HEK293T (cell line): ENCODE data around the gene JARID2.

ENCODE experiments used
- CTCF ChIA-PET: fragments of 350-600 bp; formaldehyde crosslinking; extraction: SDS; loops from one replicate; lab custom pipeline; 2021; ENCODE audit warnings: antibody characterized with exemption, inconsistent platforms; lab: Yijun Ruan, JAX
- POLR2A ChIA-PET: fragments of 350-600 bp; formaldehyde crosslinking; extraction: SDS; loops from one replicate; lab custom pipeline; 2020; ENCODE audit warnings: antibody characterized with exemption, inconsistent platforms; lab: Yijun Ruan, JAX
- DNase-seq: peaks from one replicate; pipeline ENCODE4 v3.0.0; 2012; ENCODE audit warnings: mixed read lengths; ENCODE audit errors: extremely low spot score
- ARNT ChIP-seq: fragments of 450-650 bp; IDR thresholded peaks from 2 replicates; pipeline ENCODE4 v1.6.1; 2017; ENCODE audit warnings: mild to moderate bottlenecking
- BHLHE40 ChIP-seq: fragments of 450-650 bp; IDR thresholded peaks from 2 replicates; pipeline ENCODE4 v1.6.1; 2016; ENCODE audit warnings: mild to moderate bottlenecking, moderate library complexity, borderline replicate concordance
- CTBP1 ChIP-seq: fragments of 450-650 bp; IDR thresholded peaks from 2 replicates; pipeline ENCODE4 v1.6.1; 2016; ENCODE audit warnings: borderline replicate concordance
- ELF4 ChIP-seq: fragments of 450-650 bp; IDR thresholded peaks from 2 replicates; pipeline ENCODE4 v1.6.1; 2017; ENCODE audit warnings: antibody characterized with exemption
- FOXA1 ChIP-seq: fragments of 450-650 bp; IDR thresholded peaks from 2 replicates; pipeline ENCODE4 v1.6.1; 2016; ENCODE audit warnings: mild to moderate bottlenecking
- FOXK2 ChIP-seq: fragments of 450-650 bp; IDR thresholded peaks from 2 replicates; pipeline ENCODE4 v1.6.1; 2016; ENCODE audit warnings: mild to moderate bottlenecking
- FOXM1 ChIP-seq: fragments of 450-650 bp; IDR thresholded peaks from 2 replicates; pipeline ENCODE4 v1.6.1; 2017; ENCODE audit warnings: mild to moderate bottlenecking, borderline replicate concordance
- HDGF ChIP-seq: fragments of 450-650 bp; IDR thresholded peaks from 2 replicates; pipeline ENCODE4 v1.6.1; 2017; ENCODE audit warnings: antibody characterized with exemption, borderline replicate concordance
- L3MBTL2 ChIP-seq: fragments of 450-650 bp; conservative IDR thresholded peaks from 2 replicates; pipeline ENCODE4 v1.6.1; 2016; ENCODE audit warnings: mild to moderate bottlenecking
- LEF1 ChIP-seq: fragments of 450-650 bp; IDR thresholded peaks from 2 replicates; pipeline ENCODE4 v1.6.1; 2017; ENCODE audit warnings: mild to moderate bottlenecking, borderline replicate concordance
- NFRKB ChIP-seq: fragments of 450-650 bp; IDR thresholded peaks from 2 replicates; pipeline ENCODE4 v1.6.1; 2016; ENCODE audit warnings: mild to moderate bottlenecking, moderate library complexity
- PKNOX1 ChIP-seq: fragments of 450-650 bp; IDR thresholded peaks from 2 replicates; pipeline ENCODE4 v1.6.1; 2016
- SP1 ChIP-seq: fragments of 450-650 bp; IDR thresholded peaks from 2 replicates; pipeline ENCODE4 v1.6.1; 2017
- SUZ12 ChIP-seq: fragments of 450-650 bp; IDR thresholded peaks from 2 replicates; pipeline ENCODE4 v1.6.1; 2016; ENCODE audit warnings: mild to moderate bottlenecking
- TARDBP ChIP-seq: fragments of 450-650 bp; IDR thresholded peaks from 2 replicates; pipeline ENCODE4 v1.6.1; 2016
- ZNF384 ChIP-seq: fragments of 450-650 bp; IDR thresholded peaks from 2 replicates; pipeline ENCODE4 v1.6.1; 2016

The JARID2 gene

DNA sequence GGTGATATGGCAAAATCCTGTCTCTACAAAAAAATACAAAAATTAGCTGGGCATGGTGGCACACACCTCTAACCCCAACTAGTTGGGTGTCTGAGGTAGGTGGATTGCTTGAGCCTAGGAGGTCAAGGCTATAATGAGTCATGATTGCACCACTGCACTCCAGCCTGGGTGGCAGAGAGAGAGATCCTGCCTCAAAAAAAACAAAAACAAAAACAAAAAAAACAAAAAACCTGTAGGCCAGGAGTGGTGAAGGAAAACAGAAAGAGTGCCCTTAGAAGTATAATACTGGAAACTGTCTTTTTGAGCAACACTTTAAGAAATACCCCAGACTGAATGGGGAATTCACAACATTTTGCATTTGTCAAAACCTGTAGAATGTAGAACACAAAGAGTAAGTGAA lies 85.3 kb downstream of the JARID2 start:
- TF ChIP-seq SUZ12 (no peak), CTBP1 (no peak), TARDBP (no peak)
- ChIA-PET POLR2A (no interaction called here), CTCF (interaction anchor here (0.5 kb wide), 1 partner anchor 52 kb away, joined by 3 read pairs; no protein-coding TSS in a partner anchor)
- DNase-seq = no peak

DNA sequence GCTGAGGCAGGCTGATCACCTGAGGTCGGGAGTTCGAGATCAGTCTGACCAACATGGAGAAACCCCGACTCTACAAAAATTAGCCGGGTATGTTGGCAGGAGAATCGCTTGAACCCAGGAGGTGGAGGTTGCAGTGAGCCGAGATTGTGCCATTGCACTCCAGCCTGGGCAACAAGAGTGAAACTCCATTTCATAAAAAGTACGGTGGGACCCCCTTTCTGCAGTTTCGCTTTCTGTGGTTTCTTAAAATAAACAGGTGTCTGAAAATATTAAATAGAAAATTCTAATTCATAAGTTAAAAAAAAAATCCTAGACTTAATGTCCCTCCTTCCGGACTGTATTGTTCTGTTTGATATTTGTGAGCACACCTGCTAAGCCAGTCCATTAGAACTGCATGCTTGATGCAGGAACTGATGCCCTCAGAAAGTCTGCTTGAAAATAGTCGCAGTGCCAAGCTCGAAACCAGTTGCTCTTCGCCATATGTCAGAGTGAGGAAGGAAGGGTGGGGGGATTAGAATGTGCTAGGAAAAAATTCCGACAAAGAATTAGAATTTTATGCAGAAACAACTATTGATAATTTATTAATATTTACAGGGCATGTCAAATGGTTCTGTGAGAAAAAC lies 85.9 kb downstream of the JARID2 start:
- CTCF ChIA-PET = interaction anchor here (0.9 kb wide), 1 partner anchor 58 kb away, joined by 3 read pairs; no protein-coding TSS in a partner anchor
- TF ChIP-seq CTBP1 = no peak
- no peak for TF ChIP-seq BHLHE40
- no peak for TF ChIP-seq TARDBP
- no peak for TF ChIP-seq ARNT
- TF ChIP-seq L3MBTL2 = no peak
- TF ChIP-seq PKNOX1 = no peak
- TF ChIP-seq FOXK2 = no peak
- no peak for TF ChIP-seq LEF1
- TF ChIP-seq ELF4 = no peak
- no peak for TF ChIP-seq FOXA1
- no peak for TF ChIP-seq HDGF
- POLR2A ChIA-PET = no interaction called here
- DNase-seq = no peak

- ChIA-PET CTCF (interaction anchor here (0.9 kb wide), 1 partner anchor 57 kb away, joined by 3 read pairs; no protein-coding TSS in a partner anchor), POLR2A (no interaction called here)
- no peak for DNase-seq
- TF ChIP-seq FOXM1 (no peak), ARNT (no peak), NFRKB (no peak), FOXK2 (no peak), TARDBP (no peak), HDGF (no peak), PKNOX1 (no peak)
Measured at GRCh38 chr6:15332446-15332845, 86.6 kb downstream of the JARID2 start.

DNA sequence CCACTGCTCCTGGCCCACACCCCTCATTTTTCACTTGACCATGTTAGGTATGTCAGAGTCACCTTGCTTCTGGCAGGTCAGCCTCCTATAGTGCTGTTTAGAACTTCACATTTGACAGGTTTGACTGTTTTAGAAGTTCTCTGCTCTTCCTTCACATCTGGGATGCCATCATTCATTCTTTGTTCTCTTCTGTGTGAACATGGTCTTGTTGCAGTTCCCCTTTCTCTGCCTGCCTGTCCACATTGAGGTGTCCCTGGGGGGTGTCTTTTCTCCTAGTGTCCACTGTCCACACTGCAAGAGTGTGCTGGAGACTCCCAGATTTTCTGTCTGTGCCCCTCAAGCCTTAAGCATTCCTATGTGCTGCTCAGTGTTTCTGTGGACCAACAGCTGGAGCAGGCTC lies 89.5 kb downstream of the JARID2 start:
- POLR2A ChIA-PET = no interaction called here
- CTCF ChIA-PET = no interaction called here
- TF ChIP-seq FOXK2 = no peak
- TF ChIP-seq SP1 = no peak
- TF ChIP-seq FOXM1 = no peak
- TF ChIP-seq BHLHE40 = no peak
- no peak for TF ChIP-seq NFRKB
- no peak for TF ChIP-seq SUZ12
- no peak for TF ChIP-seq L3MBTL2
- no peak for DNase-seq

GRCh38 chr6:15335916-15336315 lies 90.0 kb downstream of the JARID2 start:
- no peak for DNase-seq
- TF ChIP-seq LEF1 (no peak), FOXM1 (no peak), TARDBP (no peak), NFRKB (no peak), ZNF384 (no peak), CTBP1 (no peak), BHLHE40 (no peak), FOXA1 (no peak), SP1 (no peak), L3MBTL2 (no peak), SUZ12 (no peak), ELF4 (no peak)
- ChIA-PET POLR2A (no interaction called here), CTCF (interaction anchor here (0.8 kb wide), 1 partner anchor 108 kb away, joined by 5 read pairs; no protein-coding TSS in a partner anchor)

DNA sequence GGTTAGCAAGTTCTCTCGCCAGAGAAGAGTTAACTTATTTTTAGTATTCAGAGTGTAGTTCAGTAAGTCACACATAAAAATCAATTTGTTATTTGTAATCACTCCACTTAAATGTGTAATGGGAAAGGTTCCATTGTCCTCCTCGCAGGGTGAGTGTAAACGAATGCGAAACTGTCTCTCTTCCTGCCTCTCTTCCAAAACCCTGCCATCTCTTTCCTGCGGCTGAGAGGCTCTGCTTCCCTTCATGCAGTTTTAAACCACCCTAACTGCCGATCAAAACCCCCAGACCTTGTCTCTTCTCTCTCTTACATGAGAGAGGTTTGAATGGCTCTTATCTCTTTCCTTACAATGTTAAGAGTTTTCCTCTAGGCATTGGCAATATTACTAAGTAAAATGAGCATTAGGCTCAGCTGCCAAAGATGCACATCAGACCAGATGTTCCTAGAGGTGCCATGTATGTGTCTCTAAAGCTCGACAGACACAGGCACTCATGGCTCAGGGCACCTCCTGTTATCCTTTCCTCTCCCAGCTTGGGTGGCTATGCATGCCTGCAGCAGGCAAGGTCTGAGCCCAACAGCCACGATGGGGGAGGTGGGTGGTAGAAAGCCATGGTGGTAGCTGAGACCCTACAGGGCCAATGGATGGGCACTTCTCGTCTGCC lies 91.2 kb downstream of the JARID2 start:
- no peak for DNase-seq
- TF ChIP-seq SUZ12 (no peak), LEF1 (no peak), FOXA1 (no peak), FOXK2 (no peak), NFRKB (no peak), BHLHE40 (no peak), ARNT (no peak), PKNOX1 (no peak), ELF4 (no peak), CTBP1 (no peak), ZNF384 (no peak), SP1 (no peak), L3MBTL2 (no peak), HDGF (no peak), FOXM1 (no peak), TARDBP (no peak)
- ChIA-PET POLR2A (no interaction called here), CTCF (interaction anchor here (0.6 kb wide), 1 partner anchor 59 kb away, joined by 4 read pairs; no protein-coding TSS in a partner anchor)
